Mesodermal cell (in vitro differentiated cells): ENCODE data around the gene DCDC2.

Experiments used
- H3K27ac ChIP-seq: 2 replicates; pipeline ENCODE4 v1.7.0; 2013; ENCODE audit warnings: mild to moderate bottlenecking, low read depth, low read length, moderate library complexity; ENCODE audit not compliant: severe bottlenecking
- H3K36me3 ChIP-seq: 2 replicates; pipeline ENCODE4 v1.7.1; 2013; ENCODE audit warnings: mild to moderate bottlenecking, low read length, moderate library complexity; ENCODE audit not compliant: control insufficient read depth, insufficient read depth
- H3K4me1 ChIP-seq: one replicate; pipeline ENCODE4 v1.7.1; 2013; ENCODE audit warnings: mild to moderate bottlenecking, low read length; ENCODE audit not compliant: insufficient read depth, control insufficient read depth, poor library complexity, severe bottlenecking
- H3K4me3 ChIP-seq: 2 replicates; pipeline ENCODE4 v1.7.0; 2013; ENCODE audit warnings: low read length, control low read depth, mild to moderate bottlenecking; ENCODE audit not compliant: insufficient read depth, poor library complexity, severe bottlenecking; ENCODE audit errors: extremely low read depth
- H3K9me3 ChIP-seq: 2 replicates; pipeline ENCODE4 v1.7.1; 2013; ENCODE audit warnings: mild to moderate bottlenecking, low read length, moderate library complexity; ENCODE audit not compliant: control insufficient read depth
- WGBS, 2 experiments: methylation state at CpG; one replicate each; pipeline ENCODE4 v1.1.5; 2013; ENCODE audit warnings: missing lambda C conversion rate in 2 of 2; ENCODE audit not compliant: insufficient coverage in 2 of 2; 5-methylcytosine and 5-hydroxymethylcytosine counted together

DCDC2 gene

GRCh38 chr6:24193364-24193763 is 164.5 kb downstream of the DCDC2 start:
- H3K9me3 ChIP-seq = no peaks in the 10 kb centered on the region
- no peaks in the 10 kb centered on the region for H3K36me3 ChIP-seq
- no peak overlapping the region for H3K27ac ChIP-seq
- H3K4me1 ChIP-seq = no peaks in the 10 kb centered on the region
- H3K4me3 ChIP-seq = no peak overlapping the region

- no peak overlapping the region for H3K4me3 ChIP-seq
- WGBS, 2 experiments = 100% methylated on average over 1 of the region's 2 CpGs; no CpG with 5 or more reads in 1 of the 2 experiments
- H3K4me1 ChIP-seq = no peaks in the 10 kb centered on the region
- no peaks in the 10 kb centered on the region for H3K9me3 ChIP-seq
- H3K27ac ChIP-seq = no peak overlapping the region
- no peaks in the 10 kb centered on the region for H3K36me3 ChIP-seq
Observed at GRCh38 chr6:24191346-24191745, 166.5 kb downstream of the DCDC2 start.

- H3K4me3 ChIP-seq = no peak overlapping the region
- no peaks in the 10 kb centered on the region for H3K9me3 ChIP-seq
- H3K36me3 ChIP-seq = no peaks in the 10 kb centered on the region
- H3K27ac ChIP-seq = no peak overlapping the region
- no peaks in the 10 kb centered on the region for H3K4me1 ChIP-seq
- no CpG with 5 or more reads among the region's 8 CpGs for WGBS, 2 experiments
Observed at GRCh38 chr6:24188578-24189080, 169.2 kb downstream of the DCDC2 start.

- Histone ChIP-seq H3K36me3 (no peaks in the 10 kb centered on the region), H3K27ac (no peak overlapping the region), H3K4me3 (no peak overlapping the region), H3K9me3 (no peaks in the 10 kb centered on the region), H3K4me1 (no peaks in the 10 kb centered on the region)
Observed at GRCh38 chr6:24187965-24188577, 169.8 kb downstream of the DCDC2 start.

- H3K9me3 ChIP-seq = no peaks in the 10 kb centered on the region
- H3K4me1 ChIP-seq = no peaks in the 10 kb centered on the region
- no peak overlapping the region for H3K4me3 ChIP-seq
- WGBS, 2 experiments = 71 to 75% methylated on average over 4 to 7 of the region's 7 CpGs
- H3K27ac ChIP-seq = no peak overlapping the region
- H3K36me3 ChIP-seq = no peaks in the 10 kb centered on the region
Observed at GRCh38 chr6:24186349-24186748, 171.5 kb downstream of the DCDC2 start.

- H3K4me3 ChIP-seq = no peak overlapping the region
- no peaks in the 10 kb centered on the region for H3K36me3 ChIP-seq
- no peaks in the 10 kb centered on the region for H3K4me1 ChIP-seq
- H3K9me3 ChIP-seq = no peaks in the 10 kb centered on the region
- WGBS, 2 experiments = 77 to 86% methylated on average over 8 to 9 of the region's 10 CpGs
- no peak overlapping the region for H3K27ac ChIP-seq
Observed at GRCh38 chr6:24183584-24183983, 174.3 kb downstream of the DCDC2 start.

GRCh38 chr6:24157886-24158285 is 200.0 kb downstream of the DCDC2 start:
- H3K4me3 ChIP-seq = no peak overlapping the region
- no peaks in the 10 kb centered on the region for H3K9me3 ChIP-seq
- WGBS, 2 experiments = no CpG with 5 or more reads among the region's 1 CpG
- H3K27ac ChIP-seq = no peak overlapping the region
- H3K36me3 ChIP-seq = no peaks in the 10 kb centered on the region
- H3K4me1 ChIP-seq = no peaks in the 10 kb centered on the region

- H3K4me3 ChIP-seq = no peak overlapping the region
- no peaks in the 10 kb centered on the region for H3K36me3 ChIP-seq
- H3K4me1 ChIP-seq = no peaks in the 10 kb centered on the region
- no peak overlapping the region for H3K27ac ChIP-seq
- H3K9me3 ChIP-seq = no peaks in the 10 kb centered on the region
Observed at GRCh38 chr6:24154121-24154520, 203.7 kb downstream of the DCDC2 start.

GRCh38 chr6:24152014-24152413 is 205.8 kb downstream of the DCDC2 start:
- H3K9me3 ChIP-seq = no peaks in the 10 kb centered on the region
- no CpG with 5 or more reads among the region's 1 CpG for WGBS, 2 experiments
- H3K36me3 ChIP-seq = no peaks in the 10 kb centered on the region
- no peaks in the 10 kb centered on the region for H3K4me1 ChIP-seq
- no peak overlapping the region for H3K4me3 ChIP-seq
- no peak overlapping the region for H3K27ac ChIP-seq

- H3K36me3 ChIP-seq = no peaks in the 10 kb centered on the region
- H3K27ac ChIP-seq = no peak overlapping the region
- no peak overlapping the region for H3K4me3 ChIP-seq
- H3K4me1 ChIP-seq = no peaks in the 10 kb centered on the region
- WGBS, 2 experiments = 67 to 71% methylated on average over 1 of the region's 3 CpGs
- H3K9me3 ChIP-seq = no peaks in the 10 kb centered on the region
Observed at GRCh38 chr6:24149836-24150235, 208.0 kb downstream of the DCDC2 start.

- Histone ChIP-seq H3K4me3 (no peak overlapping the region), H3K27ac (no peak overlapping the region), H3K4me1 (no peaks in the 10 kb centered on the region), H3K36me3 (no peaks in the 10 kb centered on the region), H3K9me3 (no peaks in the 10 kb centered on the region)
Observed at GRCh38 chr6:24149296-24149695, 208.6 kb downstream of the DCDC2 start.

- Histone ChIP-seq H3K27ac (no peak overlapping the region), H3K4me1 (no peaks in the 10 kb centered on the region)
Observed at GRCh38 chr6:24148684-24149083, 209.2 kb downstream of the DCDC2 start.

More at GRCh38 chr6:24148684-24149083, 209.2 kb downstream of the DCDC2 start:
- H3K4me3 ChIP-seq = no peak overlapping the region
- no peaks in the 10 kb centered on the region for H3K9me3 ChIP-seq
- H3K36me3 ChIP-seq = no peaks in the 10 kb centered on the region
